NB4 (cell line): ENCODE data around the gene HNF1A.

Experiments used
- DNase-seq: peaks from one replicate; pipeline ENCODE4 v3.0.0; 2010; ENCODE audit warnings: low read depth
- H3K4me3 ChIP-seq: one replicate; pipeline ENCODE4 v1.5.1; 2011; ENCODE audit warnings: mild to moderate bottlenecking, low read depth, low read length, moderate library complexity
- MYC ChIP-seq: IDR thresholded peaks from 2 replicates; pipeline ENCODE4 v1.6.1; 2011; ENCODE audit warnings: low read depth, low read length
- POLR2A ChIP-seq: IDR thresholded peaks from 2 replicates; pipeline ENCODE4 v1.6.1; 2011; ENCODE audit warnings: mild to moderate bottlenecking; ENCODE audit not compliant: insufficient read length; ENCODE audit errors: extremely low read depth
- TF ChIP-seq, protein P1 (sequence below): IDR thresholded peaks from one replicate; pipeline ENCODE4 v1.5.1; 2012; ENCODE audit warnings: low read depth, low read length
- TF ChIP-seq, protein P2 (sequence below): IDR thresholded peaks from 2 replicates; pipeline ENCODE4 v1.6.1; 2011; ENCODE audit warnings: low read depth, low read length

HNF1A gene

DNA sequence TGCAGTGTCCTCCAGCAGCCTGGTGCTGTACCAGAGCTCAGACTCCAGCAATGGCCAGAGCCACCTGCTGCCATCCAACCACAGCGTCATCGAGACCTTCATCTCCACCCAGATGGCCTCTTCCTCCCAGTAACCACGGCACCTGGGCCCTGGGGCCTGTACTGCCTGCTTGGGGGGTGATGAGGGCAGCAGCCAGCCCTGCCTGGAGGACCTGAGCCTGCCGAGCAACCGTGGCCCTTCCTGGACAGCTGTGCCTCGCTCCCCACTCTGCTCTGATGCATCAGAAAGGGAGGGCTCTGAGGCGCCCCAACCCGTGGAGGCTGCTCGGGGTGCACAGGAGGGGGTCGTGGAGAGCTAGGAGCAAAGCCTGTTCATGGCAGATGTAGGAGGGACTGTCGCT, 22.7 kb downstream of the HNF1A start:
- no peak overlapping the region for H3K4me3 ChIP-seq
- DNase-seq = no peak
- no peak for TF ChIP-seq POLR2A
- no peak for TF ChIP-seq MYC
- TF ChIP-seq, protein P1, sequence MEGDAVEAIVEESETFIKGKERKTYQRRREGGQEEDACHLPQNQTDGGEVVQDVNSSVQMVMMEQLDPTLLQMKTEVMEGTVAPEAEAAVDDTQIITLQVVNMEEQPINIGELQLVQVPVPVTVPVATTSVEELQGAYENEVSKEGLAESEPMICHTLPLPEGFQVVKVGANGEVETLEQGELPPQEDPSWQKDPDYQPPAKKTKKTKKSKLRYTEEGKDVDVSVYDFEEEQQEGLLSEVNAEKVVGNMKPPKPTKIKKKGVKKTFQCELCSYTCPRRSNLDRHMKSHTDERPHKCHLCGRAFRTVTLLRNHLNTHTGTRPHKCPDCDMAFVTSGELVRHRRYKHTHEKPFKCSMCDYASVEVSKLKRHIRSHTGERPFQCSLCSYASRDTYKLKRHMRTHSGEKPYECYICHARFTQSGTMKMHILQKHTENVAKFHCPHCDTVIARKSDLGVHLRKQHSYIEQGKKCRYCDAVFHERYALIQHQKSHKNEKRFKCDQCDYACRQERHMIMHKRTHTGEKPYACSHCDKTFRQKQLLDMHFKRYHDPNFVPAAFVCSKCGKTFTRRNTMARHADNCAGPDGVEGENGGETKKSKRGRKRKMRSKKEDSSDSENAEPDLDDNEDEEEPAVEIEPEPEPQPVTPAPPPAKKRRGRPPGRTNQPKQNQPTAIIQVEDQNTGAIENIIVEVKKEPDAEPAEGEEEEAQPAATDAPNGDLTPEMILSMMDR = no peak
- TF ChIP-seq, protein P2, sequence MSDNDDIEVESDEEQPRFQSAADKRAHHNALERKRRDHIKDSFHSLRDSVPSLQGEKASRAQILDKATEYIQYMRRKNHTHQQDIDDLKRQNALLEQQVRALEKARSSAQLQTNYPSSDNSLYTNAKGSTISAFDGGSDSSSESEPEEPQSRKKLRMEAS = no peak

DNA sequence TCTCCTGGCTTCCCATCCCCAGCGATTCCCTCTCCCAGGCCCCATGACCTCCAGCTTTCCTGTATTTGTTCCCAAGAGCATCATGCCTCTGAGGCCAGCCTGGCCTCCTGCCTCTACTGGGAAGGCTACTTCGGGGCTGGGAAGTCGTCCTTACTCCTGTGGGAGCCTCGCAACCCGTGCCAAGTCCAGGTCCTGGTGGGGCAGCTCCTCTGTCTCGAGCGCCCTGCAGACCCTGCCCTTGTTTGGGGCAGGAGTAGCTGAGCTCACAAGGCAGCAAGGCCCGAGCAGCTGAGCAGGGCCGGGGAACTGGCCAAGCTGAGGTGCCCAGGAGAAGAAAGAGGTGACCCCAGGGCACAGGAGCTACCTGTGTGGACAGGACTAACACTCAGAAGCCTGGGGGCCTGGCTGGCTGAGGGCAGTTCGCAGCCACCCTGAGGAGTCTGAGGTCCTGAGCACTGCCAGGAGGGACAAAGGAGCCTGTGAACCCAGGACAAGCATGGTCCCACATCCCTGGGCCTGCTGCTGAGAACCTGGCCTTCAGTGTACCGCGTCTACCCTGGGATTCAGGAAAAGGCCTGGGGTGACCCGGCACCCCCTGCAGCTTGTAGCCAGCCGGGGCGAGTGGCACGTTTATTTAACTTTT, 23.6 kb downstream of the HNF1A start:
- TF ChIP-seq, protein P2 = no peak
- TF ChIP-seq, protein P1 = no peak
- no peak for TF ChIP-seq MYC
- TF ChIP-seq POLR2A = no peak
- DNase-seq = no peak
- no peak overlapping the region for H3K4me3 ChIP-seq

DNA sequence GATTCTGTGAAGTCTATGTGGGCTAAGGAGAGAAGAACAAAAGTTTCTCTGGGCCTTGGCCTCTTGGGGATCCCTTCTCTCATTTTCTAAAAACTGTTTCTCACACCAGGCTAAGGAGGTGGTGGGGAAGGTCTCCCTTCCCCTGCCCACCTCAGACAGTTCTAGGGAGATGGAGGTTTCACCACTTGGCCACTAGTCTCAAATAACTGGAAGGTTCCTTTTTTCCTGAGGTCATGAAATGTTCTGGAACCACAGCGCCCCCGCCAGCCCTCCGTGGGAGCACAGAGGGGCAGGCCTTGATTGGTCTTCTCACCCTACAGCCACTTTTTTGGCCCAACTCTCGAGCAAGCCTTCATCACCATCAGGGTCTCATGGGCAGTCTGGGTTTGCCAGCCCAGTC, 25.3 kb downstream of the HNF1A start:
- no peak for TF ChIP-seq POLR2A
- TF ChIP-seq, protein P1 = peak; percentile 40
- no peak overlapping the region for H3K4me3 ChIP-seq
- peak; percentile 48 for DNase-seq

DNA sequence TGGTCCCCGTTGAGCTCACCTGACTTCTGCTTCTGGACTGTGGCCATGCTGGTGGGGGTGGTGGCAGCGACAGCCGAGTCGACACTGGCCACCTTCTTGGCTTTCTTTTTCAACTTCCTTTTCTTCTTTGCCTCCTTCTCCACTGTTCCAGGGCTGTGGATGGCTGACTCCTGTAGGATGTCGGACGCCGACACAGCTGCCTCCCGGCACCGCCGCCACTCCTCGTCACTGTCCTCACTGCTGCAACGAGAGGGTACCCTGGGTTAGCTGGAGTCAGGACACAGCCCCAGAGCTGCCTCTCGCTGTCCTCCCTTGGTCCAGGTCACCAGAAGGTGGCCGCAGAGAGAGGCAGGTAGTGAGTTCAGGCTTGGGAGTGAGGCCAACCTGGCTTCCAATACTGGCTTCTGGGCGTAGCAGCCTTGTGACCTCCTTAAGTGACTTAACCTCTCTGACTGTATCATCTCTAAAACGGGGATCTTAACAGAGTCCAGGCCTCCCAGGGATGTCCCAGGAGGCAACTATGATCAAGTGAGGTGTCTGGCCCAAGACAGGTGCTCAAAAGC, 26.0 kb downstream of the HNF1A start:
- TF ChIP-seq POLR2A (no peak), MYC (no peak)
- TF ChIP-seq, protein P1 = no peak
- TF ChIP-seq, protein P2 = no peak
- DNase-seq = no peak
- no peak overlapping the region for H3K4me3 ChIP-seq

- DNase-seq = peak; percentile 78
- H3K4me3 ChIP-seq = no peak overlapping the region
- TF ChIP-seq, protein P2 = peak; percentile 61
- no peak for TF ChIP-seq MYC
- TF ChIP-seq, protein P1 = peak; percentile 96
- TF ChIP-seq POLR2A = no peak
These were observed 27.0 kb downstream of the HNF1A start for GRCh38 chr12:121005346-121005815.
